KBM-7 (cell line): Measurements from ENCODE around the gene GIN1.
"Not testable (repeated sequence)": the region's sequence is repeated elsewhere in the genome, so short reads cannot be mapped to it uniquely, and the experiment has no call there.

Experiments used
- DNase-seq: peaks from one replicate; pipeline ENCODE4 v3.0.0-alpha.2; 2015
- in situ Hi-C: fragments of 300-500 bp; cut with MboI; formaldehyde crosslinking; loops from 2 replicates; pipeline ENCODE4 v1.14.3; 2020; ENCODE audit warnings: low sequenced_read_pairs, low pct_unique_long_range_greater_than_20kb, mixed read lengths

GIN1 gene

GRCh38 chr5:103112910-103113309, 7.0 kb downstream of the GIN1 start:
- DNase-seq: no peak
- in situ Hi-C loops: no loop called here

- in situ Hi-C loops: no loop called here
- peak; percentile 96 for DNase-seq
Measured at GRCh38 chr5:103111468-103111867, 8.5 kb downstream of the GIN1 start.

- DNase-seq: no peak
- in situ Hi-C loops: no loop called here
Measured at GRCh38 chr5:103110403-103110802, 9.5 kb downstream of the GIN1 start.

GRCh38 chr5:103109277-103109676, 10.7 kb downstream of the GIN1 start:
- in situ Hi-C loops: no loop called here
- DNase-seq: no peak

GRCh38 chr5:103108086-103108485, 11.9 kb downstream of the GIN1 start:
- peak; percentile 42 for DNase-seq
- in situ Hi-C loops: no loop called here

- no peak for DNase-seq
- in situ Hi-C loops: no loop called here
Measured at GRCh38 chr5:103102234-103102633, 17.7 kb downstream of the GIN1 start.

- no peak for DNase-seq
- in situ Hi-C loops: no loop called here
Measured at GRCh38 chr5:103101079-103101750, 18.7 kb downstream of the GIN1 start.

- DNase-seq: no peak
- in situ Hi-C loops: no loop called here
Measured at GRCh38 chr5:103098993-103099392, 20.9 kb downstream of the GIN1 start.

GRCh38 chr5:103094737-103095136, 25.2 kb downstream of the GIN1 start:
- DNase-seq: no peak
- in situ Hi-C loops: no loop called here

- in situ Hi-C loops: no loop called here
- no peak for DNase-seq
Measured at GRCh38 chr5:103093727-103094126, 26.2 kb downstream of the GIN1 start.

- in situ Hi-C loops: no loop called here
- DNase-seq: no peak
Measured at GRCh38 chr5:103092676-103093075, 27.3 kb downstream of the GIN1 start.

- in situ Hi-C loops: no loop called here
- no peak for DNase-seq
Measured at GRCh38 chr5:103090791-103091190, 29.1 kb downstream of the GIN1 start.

GRCh38 chr5:103089272-103089671, 30.7 kb downstream of the GIN1 start:
- no peak for DNase-seq
- in situ Hi-C loops: no loop called here

- no peak for DNase-seq
- in situ Hi-C loops: no loop called here
Measured at GRCh38 chr5:103086547-103086946, 33.4 kb downstream of the GIN1 start.

GRCh38 chr5:103079796-103080195, 40.1 kb downstream of the GIN1 start:
- in situ Hi-C loops: no loop called here
- no peak for DNase-seq

- in situ Hi-C loops: no loop called here
- DNase-seq: no peak
Measured at GRCh38 chr5:103075442-103075841, 44.5 kb downstream of the GIN1 start.

- in situ Hi-C loops, DNase-seq: not testable (repeated sequence)
Measured at GRCh38 chr5:103073500-103073899, 46.4 kb downstream of the GIN1 start.

GRCh38 chr5:103066326-103066725, 53.6 kb downstream of the GIN1 start:
- in situ Hi-C loops: no loop called here
- DNase-seq: peak; percentile 16

GRCh38 chr5:103060424-103060954, 59.4 kb downstream of the GIN1 start:
- DNase-seq: no peak
- in situ Hi-C loops: no loop called here

GRCh38 chr5:103059525-103059924, 60.4 kb downstream of the GIN1 start:
- in situ Hi-C loops: no loop called here
- no peak for DNase-seq
